ENCODE results near the gene APC2. TPM values are rescaled to one million over a fixed set of nuclear protein-coding genes. Genes with fewer than 3 reads are reported as not detected.
A peak's percentile ranks its signal among the peaks of the same experiment; 100 is the strongest.

APC2 gene
- total RNA-seq, 4 donors from 2014 or later = 0.42 to 1.8 (median 1.2) TPM

DNA sequence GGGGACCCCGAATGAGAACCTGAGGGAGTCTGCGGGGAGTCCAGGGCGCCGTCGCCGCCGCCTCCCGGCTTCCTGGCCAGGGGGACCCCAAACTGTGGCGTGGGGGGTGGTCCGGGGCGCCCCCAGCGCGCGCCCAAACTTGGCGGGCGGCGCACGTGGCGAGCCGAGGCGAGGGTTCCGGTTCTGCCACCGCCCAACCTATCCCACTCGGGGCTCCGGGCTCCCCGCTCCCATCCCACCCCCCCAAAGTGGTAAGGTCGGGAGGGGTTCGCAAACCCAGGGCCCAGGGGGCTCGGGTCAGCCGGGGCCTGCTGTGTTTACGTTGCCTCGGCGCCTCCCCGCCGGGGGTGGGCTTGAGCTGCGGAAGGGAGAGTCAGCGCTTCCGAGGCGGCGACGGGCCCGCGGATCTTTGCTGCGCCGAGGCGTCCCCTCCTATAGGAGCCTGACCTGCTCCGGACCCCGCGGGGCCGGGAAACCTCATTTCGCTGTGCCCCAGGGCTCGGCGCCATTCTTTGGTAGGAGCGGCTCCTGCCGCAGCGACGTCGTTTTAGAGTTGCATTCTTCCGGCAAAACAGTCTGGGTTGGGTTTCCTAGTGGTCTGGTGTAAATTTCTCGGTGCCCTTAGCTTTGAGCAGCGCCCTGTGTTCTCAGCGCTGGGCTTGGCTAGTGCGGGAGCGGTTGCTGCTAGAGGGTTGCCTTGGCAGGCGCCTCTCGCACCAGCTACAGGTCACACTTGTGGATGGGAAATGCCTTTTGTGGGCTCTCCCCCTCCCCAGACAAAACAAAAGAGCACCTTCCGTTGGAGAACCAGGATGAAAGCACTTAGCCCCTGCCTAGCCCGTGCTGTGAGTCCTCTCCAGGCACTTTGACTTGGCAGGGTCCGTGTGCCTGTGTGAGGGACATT, 41.4 kb upstream of the APC2 start:
- DNase-seq (ENCODE audit: extremely low spot score) = no peak
- TF ChIP-seq POLR2AphosphoS5 (IDR thresholded peaks at IDR 0.05) (peak; percentile 36 to 42), EP300 (IDR thresholded peaks at IDR 0.05) (no peak)
- peaks cover 0 to 20% (median 9%) of the 10 kb centered on the region in 4 donors for H3K36me3 ChIP-seq
- no peaks in the 10 kb centered on the region for H3K9me3 ChIP-seq
- peak overlapping the region; percentile 90 to 98 (median 96) for H3K27ac ChIP-seq (replicated peaks in 1 of 4)
- intact Hi-C loops (cut with DNase I) = loop anchor here (10.0 kb wide), 1 partner anchor 124 kb away; the partner anchor contains the start of gene EFNA2
- peak overlapping the region; percentile 89 to 100 (median 100) for H3K4me3 ChIP-seq
- no peaks in the 10 kb centered on the region for H3K27me3 ChIP-seq
- WGBS = 0% methylated on average over 1 of the region's 69 CpGs
- peaks cover 48 to 63% (median 57%) of the 10 kb centered on the region in 4 donors for H3K4me1 ChIP-seq

DNA sequence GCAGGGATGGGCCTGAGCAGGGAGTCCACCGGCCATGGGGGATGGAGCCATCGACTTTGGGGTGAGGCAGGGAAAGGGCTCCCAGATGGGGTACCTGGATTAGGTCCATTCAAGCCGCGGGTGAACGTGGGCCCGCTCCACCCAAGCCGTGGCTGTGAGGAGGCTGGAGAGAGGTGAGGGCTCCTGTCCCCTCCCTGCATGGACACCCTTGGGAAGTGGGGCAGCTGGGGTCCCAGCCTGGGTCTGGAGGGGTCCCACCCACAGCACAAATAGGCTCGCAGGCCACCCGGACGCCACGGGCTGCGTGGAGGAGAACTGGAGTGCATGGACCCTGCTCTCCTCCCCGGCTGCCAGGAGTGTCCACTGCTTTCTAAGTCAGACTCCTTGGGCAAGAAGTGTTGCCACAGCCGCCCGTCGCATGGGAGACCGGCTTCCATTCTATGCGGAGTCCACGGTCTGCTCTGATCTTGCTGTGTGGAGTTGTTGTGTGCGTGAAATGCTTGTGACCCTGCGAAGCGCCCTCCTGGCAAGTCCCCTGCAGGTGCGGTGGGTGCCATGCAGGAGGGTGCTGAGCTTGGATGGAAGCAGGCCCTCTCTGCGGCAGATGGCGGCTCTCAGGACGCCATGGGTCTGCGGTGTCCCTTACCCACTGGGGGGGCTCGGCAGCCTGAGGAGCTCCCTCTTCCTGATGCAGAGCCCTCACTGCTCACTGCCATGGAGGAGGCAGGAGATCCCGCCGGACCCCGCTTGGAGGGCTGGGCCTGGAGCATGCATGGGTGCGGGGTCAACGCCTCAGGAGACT, 40.5 kb upstream of the APC2 start:
- H3K27me3 ChIP-seq = no peaks in the 10 kb centered on the region
- H3K27ac ChIP-seq (replicated peaks in 1 of 4) = peak overlapping the region; percentile 90 to 98 (median 96)
- intact Hi-C loops (cut with DNase I) = loop anchor here (10.0 kb wide), 1 partner anchor 125 kb away; the partner anchor contains the start of gene EFNA2
- peaks cover 50 to 72% (median 63%) of the 10 kb centered on the region in 4 donors for H3K4me1 ChIP-seq
- no peak for DNase-seq (ENCODE audit: extremely low spot score)
- TF ChIP-seq POLR2AphosphoS5 (IDR thresholded peaks at IDR 0.05) (no peak), EP300 (IDR thresholded peaks at IDR 0.05) (no peak), POLR2A (IDR thresholded peaks at IDR 0.05; ENCODE audit: low read depth) (no peak)
- TF ChIP-seq, protein P1, sequence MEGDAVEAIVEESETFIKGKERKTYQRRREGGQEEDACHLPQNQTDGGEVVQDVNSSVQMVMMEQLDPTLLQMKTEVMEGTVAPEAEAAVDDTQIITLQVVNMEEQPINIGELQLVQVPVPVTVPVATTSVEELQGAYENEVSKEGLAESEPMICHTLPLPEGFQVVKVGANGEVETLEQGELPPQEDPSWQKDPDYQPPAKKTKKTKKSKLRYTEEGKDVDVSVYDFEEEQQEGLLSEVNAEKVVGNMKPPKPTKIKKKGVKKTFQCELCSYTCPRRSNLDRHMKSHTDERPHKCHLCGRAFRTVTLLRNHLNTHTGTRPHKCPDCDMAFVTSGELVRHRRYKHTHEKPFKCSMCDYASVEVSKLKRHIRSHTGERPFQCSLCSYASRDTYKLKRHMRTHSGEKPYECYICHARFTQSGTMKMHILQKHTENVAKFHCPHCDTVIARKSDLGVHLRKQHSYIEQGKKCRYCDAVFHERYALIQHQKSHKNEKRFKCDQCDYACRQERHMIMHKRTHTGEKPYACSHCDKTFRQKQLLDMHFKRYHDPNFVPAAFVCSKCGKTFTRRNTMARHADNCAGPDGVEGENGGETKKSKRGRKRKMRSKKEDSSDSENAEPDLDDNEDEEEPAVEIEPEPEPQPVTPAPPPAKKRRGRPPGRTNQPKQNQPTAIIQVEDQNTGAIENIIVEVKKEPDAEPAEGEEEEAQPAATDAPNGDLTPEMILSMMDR (IDR thresholded peaks at IDR 0.05) = no peak
- peak overlapping the region; percentile 89 to 100 (median 100) for H3K4me3 ChIP-seq
- no peaks in the 10 kb centered on the region for H3K9me3 ChIP-seq
- 80% methylated on average over 2 of the region's 33 CpGs for WGBS
- H3K36me3 ChIP-seq = peaks cover 0 to 21% (median 10%) of the 10 kb centered on the region in 4 donors

DNA sequence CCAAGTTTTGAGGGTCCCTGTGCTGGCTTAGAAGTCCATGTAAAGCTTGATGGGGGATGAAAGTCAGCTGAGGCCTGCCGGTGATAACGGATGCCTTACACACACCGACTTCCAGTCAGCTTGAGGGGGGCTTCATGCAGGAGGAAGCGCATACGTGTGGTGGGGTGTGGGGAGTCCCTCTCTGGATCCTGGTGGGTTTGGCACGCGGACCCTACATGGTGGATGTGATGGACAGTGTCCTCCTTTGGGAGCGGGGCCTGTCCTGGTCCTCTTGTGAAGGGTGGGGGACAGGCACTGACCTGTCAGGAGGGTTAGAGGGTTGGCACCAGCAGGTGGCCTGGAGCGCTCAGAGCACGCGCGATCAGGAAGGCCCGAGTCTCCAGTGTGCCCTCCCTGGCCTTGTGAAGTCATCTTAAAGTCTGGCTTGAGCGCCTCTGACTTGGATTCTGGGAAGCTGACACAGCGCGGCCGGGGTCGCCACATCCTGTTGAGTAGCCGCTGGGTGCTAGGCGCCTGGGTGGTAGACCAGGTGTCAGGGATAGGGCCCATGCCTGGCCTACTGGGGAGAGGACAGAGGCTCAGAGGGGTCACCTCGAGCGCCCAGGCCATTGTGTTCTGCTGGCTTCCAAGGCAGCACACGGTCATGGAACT, 39.7 kb upstream of the APC2 start:
- intact Hi-C loops (cut with DNase I) = no loop called here
- 78% methylated on average over 11 of the region's 23 CpGs for WGBS
- Histone ChIP-seq H3K27me3 (no peaks in the 10 kb centered on the region), H3K36me3 (peaks cover 0 to 21% (median 10%) of the 10 kb centered on the region in 4 donors), H3K4me3 (peak overlapping the region; percentile 16 to 100 (median 94)), H3K4me1 (peaks cover 56 to 78% (median 70%) of the 10 kb centered on the region in 4 donors), H3K9me3 (no peaks in the 10 kb centered on the region), H3K27ac (replicated peaks in 1 of 4) (peak overlapping the region in 3 of 4 donors; percentile 0 to 56 (median 51))
- no peak for DNase-seq (ENCODE audit: extremely low spot score)
- TF ChIP-seq POLR2AphosphoS5 (IDR thresholded peaks at IDR 0.05) (peak in 1 of 2 donors; percentile 25), POLR2A (IDR thresholded peaks at IDR 0.05; ENCODE audit: low read depth) (no peak)

DNA sequence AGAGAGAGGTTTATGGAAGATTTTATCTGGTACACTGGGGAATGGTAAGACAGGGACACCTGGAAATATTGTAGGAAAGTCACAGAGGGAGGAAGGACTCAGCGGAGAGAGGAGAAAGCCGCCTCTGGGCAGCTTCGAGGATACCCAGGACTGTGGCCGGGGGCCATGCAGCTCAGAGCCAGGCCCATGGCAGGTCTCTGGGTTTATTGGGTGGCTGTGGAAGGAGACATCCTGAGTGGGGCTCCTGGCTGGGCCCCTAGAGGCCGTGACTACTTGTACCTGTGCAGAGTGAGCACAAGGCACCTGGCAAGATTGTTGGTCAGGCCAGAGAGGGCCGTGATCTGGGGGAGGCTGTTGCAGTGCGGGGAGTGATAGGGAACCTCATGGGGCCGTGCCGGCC, 39.1 kb upstream of the APC2 start:
- H3K4me1 ChIP-seq = peaks cover 62 to 83% (median 76%) of the 10 kb centered on the region in 4 donors
- intact Hi-C loops (cut with DNase I) = no loop called here
- H3K9me3 ChIP-seq = no peaks in the 10 kb centered on the region
- TF ChIP-seq POLR2A (IDR thresholded peaks at IDR 0.05; ENCODE audit: low read depth) (no peak), EP300 (IDR thresholded peaks at IDR 0.05) (no peak), POLR2AphosphoS5 (IDR thresholded peaks at IDR 0.05) (no peak)
- TF ChIP-seq, protein P1 (IDR thresholded peaks at IDR 0.05) = no peak
- peaks cover 0 to 21% (median 10%) of the 10 kb centered on the region in 4 donors for H3K36me3 ChIP-seq
- DNase-seq (ENCODE audit: extremely low spot score) = no peak
- H3K27me3 ChIP-seq = no peaks in the 10 kb centered on the region
- peak overlapping the region in 1 of 4 donors; percentile 16 for H3K4me3 ChIP-seq
- peak overlapping the region; percentile 17 to 56 (median 48) for H3K27ac ChIP-seq (replicated peaks in 1 of 4)
- 75% methylated on average over 6 of the region's 9 CpGs for WGBS
